Measurements from ENCODE around the gene SERPINB13. TPM values are rescaled to one million over a fixed set of nuclear protein-coding genes. Genes with fewer than 3 reads are reported as not detected.

Gene SERPINB13
- total RNA-seq, 1 donor from 2014 or later: not detected

GRCh38 chr18:63596964-63597363 lies 9.8 kb downstream of the SERPINB13 start:
- no peak for TF ChIP-seq CTCF (conservative IDR thresholded peaks at IDR 0.05)
- Mint-ChIP-seq H3K27ac (ENCODE audit: unreplicated experiment) (no peak overlapping the region), H3K27me3 (ENCODE audit: low read depth) (no peaks in the 10 kb centered on the region), H3K4me3 (no peak overlapping the region), H3K36me3 (ENCODE audit: low read depth) (no peaks in the 10 kb centered on the region), H3K4me1 (no peaks in the 10 kb centered on the region), H3K9me3 (peaks cover 4% of the 10 kb centered on the region)
- no peak for DNase-seq (ENCODE audit: low read depth, low spot score)

- Mint-ChIP-seq H3K36me3 (ENCODE audit: low read depth) (no peaks in the 10 kb centered on the region), H3K27ac (ENCODE audit: unreplicated experiment) (no peak overlapping the region), H3K4me1 (no peaks in the 10 kb centered on the region), H3K27me3 (ENCODE audit: low read depth) (no peaks in the 10 kb centered on the region), H3K9me3 (peaks cover 4% of the 10 kb centered on the region), H3K4me3 (no peak overlapping the region)
- TF ChIP-seq CTCF (conservative IDR thresholded peaks at IDR 0.05): no peak
- DNase-seq (ENCODE audit: low read depth, low spot score): no peak
Observed at GRCh38 chr18:63603355-63603754, 16.2 kb downstream of the SERPINB13 start.

GRCh38 chr18:63603772-63604171 lies 16.6 kb downstream of the SERPINB13 start:
- H3K9me3 Mint-ChIP-seq: peaks cover 4% of the 10 kb centered on the region
- TF ChIP-seq CTCF (conservative IDR thresholded peaks at IDR 0.05): no peak
- H3K4me3 Mint-ChIP-seq: no peak overlapping the region
- no peaks in the 10 kb centered on the region for H3K4me1 Mint-ChIP-seq
- no peaks in the 10 kb centered on the region for H3K27me3 Mint-ChIP-seq (ENCODE audit: low read depth)
- DNase-seq (ENCODE audit: low read depth, low spot score): no peak
- peak overlapping the region; percentile 15 for H3K27ac Mint-ChIP-seq (ENCODE audit: unreplicated experiment)
- H3K36me3 Mint-ChIP-seq (ENCODE audit: low read depth): no peaks in the 10 kb centered on the region

- Mint-ChIP-seq H3K36me3 (ENCODE audit: low read depth) (no peaks in the 10 kb centered on the region), H3K27ac (ENCODE audit: unreplicated experiment) (no peak overlapping the region), H3K27me3 (ENCODE audit: low read depth) (no peaks in the 10 kb centered on the region), H3K9me3 (peaks cover 4% of the 10 kb centered on the region), H3K4me1 (no peaks in the 10 kb centered on the region), H3K4me3 (no peak overlapping the region)
- TF ChIP-seq CTCF (conservative IDR thresholded peaks at IDR 0.05): no peak
- DNase-seq (ENCODE audit: low read depth, low spot score): no peak
Observed at GRCh38 chr18:63604791-63605567, 17.8 kb downstream of the SERPINB13 start.

GRCh38 chr18:63606526-63606925 lies 19.4 kb downstream of the SERPINB13 start:
- Mint-ChIP-seq H3K4me1 (no peaks in the 10 kb centered on the region), H3K9me3 (no peaks in the 10 kb centered on the region), H3K4me3 (no peak overlapping the region), H3K36me3 (ENCODE audit: low read depth) (no peaks in the 10 kb centered on the region), H3K27me3 (ENCODE audit: low read depth) (no peaks in the 10 kb centered on the region), H3K27ac (ENCODE audit: unreplicated experiment) (no peak overlapping the region)
- no peak for DNase-seq (ENCODE audit: low read depth, low spot score)
- no peak for TF ChIP-seq CTCF (conservative IDR thresholded peaks at IDR 0.05)
